ENCODE measurements around the gene KIF2C. TPM values are rescaled to one million over a fixed set of nuclear protein-coding genes. Genes with fewer than 3 reads are reported as not detected.
A peak's percentile ranks its signal among the peaks of the same experiment; 100 is the strongest.

Gene KIF2C
- polyA plus RNA-seq, 3 donors: 0.13 to 0.29 (median 0.24) TPM

DNA sequence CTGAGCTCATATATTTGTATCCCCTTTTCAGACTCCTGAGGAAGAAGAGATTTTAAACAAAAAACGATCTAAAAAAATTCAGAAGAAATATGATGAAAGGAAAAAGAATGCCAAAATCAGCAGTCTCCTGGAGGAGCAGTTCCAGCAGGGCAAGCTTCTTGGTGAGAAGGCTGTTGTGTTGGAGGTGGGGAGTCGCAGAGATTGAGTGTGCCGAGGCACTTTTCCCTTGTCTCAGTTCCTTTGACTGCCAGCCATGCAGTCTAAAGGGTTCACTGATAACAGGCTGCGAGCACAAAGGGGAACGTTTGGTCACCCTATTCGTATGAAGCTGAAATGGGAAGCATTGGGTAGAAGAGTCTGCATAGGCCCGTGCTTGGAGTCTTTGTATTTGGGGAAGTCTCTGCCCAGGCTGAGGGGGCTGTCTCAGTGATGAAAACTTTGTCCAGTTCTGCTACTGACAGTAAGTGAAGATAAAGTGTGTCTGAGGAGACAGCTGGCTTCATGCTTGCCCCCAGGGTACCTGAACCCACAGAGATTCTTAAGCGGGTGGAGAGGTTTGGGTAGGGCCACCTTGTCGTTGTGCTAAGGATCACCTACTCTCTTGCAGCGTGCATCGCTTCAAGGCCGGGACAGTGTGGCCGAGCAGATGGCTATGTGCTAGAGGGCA, 38.5 kb downstream of the KIF2C start:
- 49% methylated on average over 8 of the region's 13 CpGs for WGBS (ENCODE audit: insufficient coverage)
- Histone ChIP-seq H3K36me3 (replicated peaks in 1 of 2; ENCODE audit: control insufficient read depth in 1 of 2, insufficient read depth in 2 of 2, low read length in 2 of 2) (peaks cover 32 to 54% of the 10 kb centered on the region in 2 donors), H3K4me1 (ENCODE audit: control insufficient read depth in 1 of 2, insufficient read depth in 2 of 2, low read length in 2 of 2) (peaks cover 23 to 31% of the 10 kb centered on the region in 2 donors), H3K27me3 (ENCODE audit: control insufficient read depth in 2 of 2, insufficient read depth in 2 of 2, low read length in 2 of 2) (no peaks in the 10 kb centered on the region), H4K20me1 (ENCODE audit: insufficient read depth, low read length) (peaks cover 45% of the 10 kb centered on the region), H3K9me3 (replicated peaks in 1 of 2; ENCODE audit: control insufficient read depth in 1 of 2, insufficient read depth in 1 of 2, low read length in 2 of 2) (no peaks in the 10 kb centered on the region), H2AFZ (ENCODE audit: insufficient read depth, low read depth, low read length, poor library complexity, severe bottlenecking) (no peak overlapping the region), H3K9ac (ENCODE audit: insufficient read depth, low read length, poor library complexity, severe bottlenecking) (no peak overlapping the region), H3K27ac (ENCODE audit: low read depth in 1 of 2, low read length in 2 of 2) (peak overlapping the region in 1 of 2 donors; percentile 93), H3K79me2 (ENCODE audit: insufficient read depth, low read length) (peaks cover 34% of the 10 kb centered on the region), H3K4me2 (replicated peaks; ENCODE audit: extremely low read depth, low read length, poor library complexity, severe bottlenecking) (no peak overlapping the region), H3K4me3 (replicated peaks in 1 of 3; ENCODE audit: low read depth in 2 of 3, low read length in 3 of 3) (no peak overlapping the region)
- DNase-seq: no peak
- TF ChIP-seq, protein P1, sequence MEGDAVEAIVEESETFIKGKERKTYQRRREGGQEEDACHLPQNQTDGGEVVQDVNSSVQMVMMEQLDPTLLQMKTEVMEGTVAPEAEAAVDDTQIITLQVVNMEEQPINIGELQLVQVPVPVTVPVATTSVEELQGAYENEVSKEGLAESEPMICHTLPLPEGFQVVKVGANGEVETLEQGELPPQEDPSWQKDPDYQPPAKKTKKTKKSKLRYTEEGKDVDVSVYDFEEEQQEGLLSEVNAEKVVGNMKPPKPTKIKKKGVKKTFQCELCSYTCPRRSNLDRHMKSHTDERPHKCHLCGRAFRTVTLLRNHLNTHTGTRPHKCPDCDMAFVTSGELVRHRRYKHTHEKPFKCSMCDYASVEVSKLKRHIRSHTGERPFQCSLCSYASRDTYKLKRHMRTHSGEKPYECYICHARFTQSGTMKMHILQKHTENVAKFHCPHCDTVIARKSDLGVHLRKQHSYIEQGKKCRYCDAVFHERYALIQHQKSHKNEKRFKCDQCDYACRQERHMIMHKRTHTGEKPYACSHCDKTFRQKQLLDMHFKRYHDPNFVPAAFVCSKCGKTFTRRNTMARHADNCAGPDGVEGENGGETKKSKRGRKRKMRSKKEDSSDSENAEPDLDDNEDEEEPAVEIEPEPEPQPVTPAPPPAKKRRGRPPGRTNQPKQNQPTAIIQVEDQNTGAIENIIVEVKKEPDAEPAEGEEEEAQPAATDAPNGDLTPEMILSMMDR (IDR thresholded peaks at IDR 0.05): no peak
- no peaks in the 10 kb centered on the region for H3K9me3 Mint-ChIP-seq
- H3K4me3 Mint-ChIP-seq: no peak overlapping the region
- peaks cover 46 to 57% of the 10 kb centered on the region in 2 donors for H3K36me3 Mint-ChIP-seq
- intact Hi-C loops (cut with micrococcal nuclease): loop anchor here (5.0 to 10.0 kb wide), 4 partner anchors 36 to 524 kb away; partner anchors contain the start of gene EIF2B3 (in 1 of the 2)
- peak overlapping the region; percentile 30 to 79 (median 66) for H3K27ac Mint-ChIP-seq
- H3K4me1 Mint-ChIP-seq: peaks cover 34% of the 10 kb centered on the region
- peaks cover 0 to 3% (median 0%) of the 10 kb centered on the region in 3 donors for H3K27me3 Mint-ChIP-seq (ENCODE audit: low read depth in 3 of 3)

DNA sequence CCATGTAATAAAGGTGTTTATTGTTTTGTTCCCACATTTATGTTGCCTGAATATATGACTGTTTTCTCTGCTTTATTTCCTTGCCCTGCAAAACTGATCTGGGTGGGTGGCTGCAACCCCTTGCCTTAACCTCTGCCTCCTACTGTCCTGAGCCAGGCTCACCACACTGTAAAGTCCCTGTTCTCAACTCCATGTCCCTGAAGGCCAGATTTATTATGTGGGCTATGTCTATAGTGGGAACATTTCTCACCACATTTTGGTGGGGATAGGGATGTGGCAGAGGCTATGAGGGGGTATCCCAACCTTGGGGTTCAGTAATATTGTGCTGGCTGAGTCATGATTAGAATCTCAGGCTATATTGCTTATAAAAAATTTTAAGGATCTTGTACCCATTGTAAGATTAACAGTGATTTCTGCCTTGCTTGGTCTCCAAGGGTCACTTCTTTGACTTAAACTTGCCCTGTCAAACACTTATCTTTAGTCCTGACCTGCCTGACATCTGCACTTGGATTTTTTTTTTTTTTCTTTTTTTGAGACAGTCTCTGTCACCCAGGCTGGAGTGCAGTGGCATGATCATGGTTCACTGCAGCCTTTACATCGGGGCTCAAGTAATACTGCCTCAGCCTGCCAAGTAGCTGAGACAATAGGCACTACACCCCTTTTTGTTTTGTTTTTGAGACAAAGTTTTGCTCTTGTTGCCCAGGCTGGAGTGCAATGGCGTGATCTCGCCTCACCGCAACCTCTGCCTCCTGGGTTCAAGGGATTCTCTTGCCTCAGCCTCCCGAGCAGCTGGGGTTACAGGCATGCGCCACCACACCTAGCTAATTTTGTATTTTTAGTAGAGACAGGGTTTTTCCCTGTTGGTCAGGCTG, 39.3 kb downstream of the KIF2C start:
- no peak overlapping the region for H3K4me3 Mint-ChIP-seq

More for the DNA sequence above, 39.3 kb downstream of the KIF2C start:
- no peak overlapping the region for H3K27ac ChIP-seq (ENCODE audit: low read depth in 1 of 2, low read length in 2 of 2)
- peaks cover 45% of the 10 kb centered on the region for H4K20me1 ChIP-seq (ENCODE audit: insufficient read depth, low read length)
- H3K4me3 ChIP-seq (replicated peaks in 1 of 3; ENCODE audit: low read depth in 2 of 3, low read length in 3 of 3): no peak overlapping the region
- TF ChIP-seq, protein P1 (IDR thresholded peaks at IDR 0.05): no peak
- peaks cover 52 to 57% of the 10 kb centered on the region in 2 donors for H3K36me3 Mint-ChIP-seq
- H3K9me3 ChIP-seq (replicated peaks in 1 of 2; ENCODE audit: control insufficient read depth in 1 of 2, insufficient read depth in 1 of 2, low read length in 2 of 2): no peaks in the 10 kb centered on the region
- no peak overlapping the region for H3K4me2 ChIP-seq (replicated peaks; ENCODE audit: extremely low read depth, low read length, poor library complexity, severe bottlenecking)
- H3K27ac Mint-ChIP-seq: peak overlapping the region in 6 of 7 donors; percentile 27 to 75 (median 52)
- no peak for DNase-seq
- peaks cover 0 to 3% (median 0%) of the 10 kb centered on the region in 3 donors for H3K27me3 Mint-ChIP-seq (ENCODE audit: low read depth in 3 of 3)
- WGBS (ENCODE audit: insufficient coverage): 96% methylated on average over 5 of the region's 6 CpGs
- H3K27me3 ChIP-seq (ENCODE audit: control insufficient read depth in 2 of 2, insufficient read depth in 2 of 2, low read length in 2 of 2): no peaks in the 10 kb centered on the region
- peaks cover 27 to 37% of the 10 kb centered on the region in 2 donors for H3K4me1 ChIP-seq (ENCODE audit: control insufficient read depth in 1 of 2, insufficient read depth in 2 of 2, low read length in 2 of 2)
- H3K36me3 ChIP-seq (replicated peaks in 1 of 2; ENCODE audit: control insufficient read depth in 1 of 2, insufficient read depth in 2 of 2, low read length in 2 of 2): peaks cover 32 to 54% of the 10 kb centered on the region in 2 donors
- H3K9me3 Mint-ChIP-seq: no peaks in the 10 kb centered on the region
- no peak overlapping the region for H2AFZ ChIP-seq (ENCODE audit: insufficient read depth, low read depth, low read length, poor library complexity, severe bottlenecking)
- intact Hi-C loops (cut with micrococcal nuclease): loop anchor here (5.0 to 10.0 kb wide), 4 partner anchors 37 to 523 kb away; partner anchors contain the start of gene EIF2B3 (in 1 of the 2)
- peaks cover 34% of the 10 kb centered on the region for H3K79me2 ChIP-seq (ENCODE audit: insufficient read depth, low read length)
- H3K9ac ChIP-seq (ENCODE audit: insufficient read depth, low read length, poor library complexity, severe bottlenecking): no peak overlapping the region
- peaks cover 39% of the 10 kb centered on the region for H3K4me1 Mint-ChIP-seq

Data from CD14-positive monocyte (primary cell).